Right lung (tissue), 5 donors: Measurements from ENCODE around the gene ITGB7. TPM values are rescaled to one million over a fixed set of nuclear protein-coding genes. Genes with fewer than 3 reads are reported as not detected.
A peak's percentile ranks its signal among the peaks of the same experiment; 100 is the strongest.

ENCODE experiments used
- DNase-seq, 2 donors: peaks; one replicate each; pipeline ENCODE4 v3.0.0-alpha.2; 2013
- polyA plus RNA-seq, 5 donors: library from polyadenylated mRNA; unstranded; fragments of 120-200 nt; gene quantifications; one replicate each; pipeline versions ENCODE4 v1.2.1 to v1.2.3, GENCODE V29; 2013; ENCODE audit warnings: inconsistent platforms in 1 of 5, low replicate concordance in 1 of 5; ENCODE audit not compliant: insufficient read length in 5 of 5, insufficient read depth in 1 of 5

Gene ITGB7
- polyA plus RNA-seq, 5 donors = 0.90 to 2.1 (median 1.2) TPM

GRCh38 chr12:53231921-53232645 lies 25.0 kb upstream of the ITGB7 start, which contains the start of gene RARG:
Gene RARG (minus strand): TSS chr12:53232209. CDS start chr12:53227545, 4,664 bp downstream.
- no peak for DNase-seq

GRCh38 chr12:53231671-53231920 lies 24.5 kb upstream of the ITGB7 start:
- no peak for DNase-seq

DNA sequence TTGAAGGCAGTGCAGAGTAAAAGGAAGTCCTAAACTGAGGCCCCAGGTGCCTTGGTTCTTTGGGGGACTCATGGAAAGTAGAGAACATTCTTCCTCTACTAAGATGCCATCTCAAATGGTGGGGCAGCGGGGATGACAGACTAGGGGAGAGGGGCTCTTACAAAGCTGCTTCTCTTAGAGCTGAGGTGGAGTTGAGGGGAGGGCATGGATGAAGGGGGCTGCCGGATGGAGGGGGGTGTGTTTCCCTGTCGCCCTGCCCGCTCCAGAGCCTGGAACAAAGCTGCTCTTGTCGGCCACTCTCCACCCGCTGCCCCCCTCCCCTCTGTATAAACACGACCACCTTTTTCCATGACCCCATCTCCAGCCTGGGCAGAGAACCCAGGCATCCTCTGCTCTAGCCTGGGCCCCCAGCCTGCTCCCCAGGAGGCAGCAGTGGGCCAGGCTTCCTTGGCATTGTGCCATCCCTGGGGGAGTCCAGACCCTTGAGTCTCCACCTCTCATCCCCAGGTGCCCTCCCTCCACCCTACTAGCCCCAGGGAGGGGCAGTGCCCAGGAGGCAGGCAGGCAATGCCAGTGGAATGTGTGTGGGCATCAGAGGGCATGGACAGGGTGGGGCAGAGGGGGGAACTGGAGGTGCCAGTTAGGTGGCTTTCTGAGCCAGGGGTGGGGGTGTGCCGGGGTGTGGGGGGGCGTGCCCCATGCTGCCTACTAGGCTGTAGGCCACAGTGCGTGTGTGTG lies 23.2 kb upstream of the ITGB7 start:
- peak in 1 of 2 donors; percentile 68 for DNase-seq

- no peak for DNase-seq
These were observed 22.4 kb upstream of the ITGB7 start for GRCh38 chr12:53229454-53229853.

DNA sequence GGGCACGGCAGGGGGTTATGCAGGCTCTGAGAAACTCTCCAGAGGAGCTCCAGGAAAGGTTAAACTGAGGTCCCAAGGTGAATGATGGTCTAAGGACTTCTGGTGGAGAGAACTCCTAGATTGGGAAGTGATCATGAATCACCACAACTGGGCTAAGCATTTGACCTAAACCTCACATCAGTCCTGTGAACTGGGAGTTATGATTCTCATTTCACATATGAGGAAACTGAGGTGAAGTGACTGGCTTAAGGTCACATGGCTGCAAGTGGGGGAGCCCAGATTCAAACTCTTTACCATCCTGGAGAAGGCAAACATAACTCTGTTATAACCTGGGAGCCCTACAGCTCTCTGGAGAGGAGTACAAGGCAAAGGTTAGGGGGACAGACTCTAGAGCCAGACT lies 20.8 kb upstream of the ITGB7 start:
- DNase-seq = no peak

DNA sequence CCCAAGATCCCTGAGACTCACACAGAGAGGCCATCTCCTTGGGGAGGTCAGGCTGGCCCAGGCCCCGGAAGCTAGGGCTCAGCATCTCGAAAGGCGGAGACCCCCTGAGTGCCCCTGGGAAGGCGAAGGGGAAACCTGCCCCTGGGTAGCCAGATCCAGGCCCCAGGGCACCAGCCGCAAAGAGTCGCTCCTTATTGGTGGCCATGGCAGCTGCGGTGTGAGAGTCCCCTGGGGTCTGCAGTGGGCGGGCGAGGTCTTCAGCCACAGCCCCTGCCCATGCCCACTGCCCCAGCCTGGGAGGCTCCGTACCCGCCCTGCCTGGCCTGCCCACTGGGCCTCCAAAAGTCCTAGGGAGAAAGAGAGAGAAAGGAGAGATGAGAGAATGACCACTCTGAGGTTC lies 20.3 kb upstream of the ITGB7 start:
- DNase-seq = no peak

DNA sequence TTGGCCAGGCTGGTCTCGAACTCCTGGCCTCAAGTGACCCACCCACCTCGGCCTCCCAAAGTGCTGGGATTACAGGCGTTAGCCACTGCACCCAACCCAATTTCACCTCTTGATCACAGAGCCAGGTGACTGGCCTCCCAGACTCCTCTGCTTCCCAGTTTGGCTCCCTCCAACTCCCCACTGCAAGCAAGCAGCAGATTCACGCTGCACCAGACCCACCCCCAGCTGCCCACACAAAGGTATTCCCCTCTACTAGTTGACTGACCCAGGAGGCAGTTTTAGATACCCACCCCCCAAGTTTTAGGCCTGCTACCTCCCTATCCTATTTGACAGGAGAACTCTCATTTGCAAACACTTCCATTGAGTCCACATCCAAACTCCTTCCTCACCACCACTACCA lies 19.8 kb upstream of the ITGB7 start:
- no peak for DNase-seq

DNA sequence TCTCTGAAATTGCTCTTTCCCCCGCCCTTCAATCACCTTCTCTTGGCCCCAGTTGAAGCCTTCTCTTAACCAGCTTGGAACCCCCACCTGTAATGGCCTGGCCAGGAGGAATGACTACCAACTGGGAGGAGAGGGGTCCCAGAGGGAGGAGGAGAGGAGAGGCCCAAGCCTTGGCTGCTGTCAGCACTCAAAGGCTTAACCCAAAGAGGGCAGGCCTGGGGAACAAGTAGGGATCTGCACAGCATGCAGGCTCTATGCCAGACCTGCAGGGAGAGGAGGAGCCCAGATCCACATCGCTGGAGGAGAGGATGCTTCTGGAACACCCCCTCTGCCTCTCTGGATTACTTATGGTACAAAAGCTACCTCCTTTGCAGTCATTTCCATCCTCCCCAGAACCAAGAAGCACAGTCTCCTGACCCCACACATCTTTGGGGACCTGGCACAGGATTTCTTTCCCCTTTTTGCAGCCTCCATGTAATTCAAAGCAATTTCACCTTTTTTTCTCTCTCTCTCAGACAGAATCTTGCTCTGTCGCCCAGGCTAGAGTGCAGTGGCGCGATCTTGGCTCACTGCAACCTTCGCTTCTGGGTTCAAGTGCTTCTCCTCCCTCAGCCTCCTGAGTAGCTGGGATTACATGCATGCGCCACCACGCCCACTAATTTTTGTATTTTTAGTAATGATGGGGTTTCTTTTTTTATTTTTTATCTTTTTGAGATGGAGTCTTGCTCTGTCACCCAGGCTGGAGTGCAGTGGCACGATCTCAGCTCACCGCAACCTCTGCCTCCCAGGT lies 18.8 kb upstream of the ITGB7 start:
- DNase-seq = no peak

- no peak for DNase-seq
These were observed 18.0 kb upstream of the ITGB7 start for GRCh38 chr12:53224897-53225634.

GRCh38 chr12:53224061-53224896 lies 17.2 kb upstream of the ITGB7 start:
- no peak for DNase-seq

DNA sequence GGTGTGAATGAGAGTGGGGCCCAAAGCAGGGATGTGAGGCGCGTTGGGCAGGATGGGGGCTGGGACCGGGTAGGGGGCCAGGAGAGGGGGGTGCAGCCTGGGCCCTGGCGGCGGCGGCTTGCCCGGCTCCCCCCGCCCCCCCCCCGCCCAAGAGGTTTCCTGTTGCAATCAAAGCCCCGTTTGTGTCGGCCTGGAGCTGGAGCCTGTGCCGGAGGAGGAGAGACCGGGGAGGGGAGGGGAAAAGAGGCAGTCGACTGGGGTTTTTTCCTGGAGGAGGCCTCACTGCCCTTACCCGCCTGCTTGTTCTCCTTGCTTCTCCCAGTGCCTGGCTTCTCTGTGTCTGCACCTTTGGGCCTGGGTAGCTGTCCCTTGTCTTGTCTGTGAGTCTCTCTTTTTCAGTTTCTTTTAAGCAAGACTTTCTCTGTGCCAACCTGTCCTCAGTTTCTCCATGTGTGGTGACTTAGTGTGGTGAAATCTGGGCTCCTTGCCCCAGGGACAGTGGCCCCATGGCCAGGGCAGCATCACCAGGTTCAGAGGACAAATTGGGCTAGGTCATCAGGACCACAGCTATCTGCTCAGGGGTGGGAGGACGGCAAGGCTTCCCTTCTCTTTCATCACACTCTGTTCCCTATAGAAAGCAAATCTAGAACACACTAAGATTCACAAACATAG lies 16.5 kb upstream of the ITGB7 start:
- DNase-seq = peak in 1 of 2 donors; percentile 65

- no peak for DNase-seq
These were observed 15.8 kb upstream of the ITGB7 start for GRCh38 chr12:53222806-53223261.

GRCh38 chr12:53222170-53222721 lies 15.2 kb upstream of the ITGB7 start:
- DNase-seq = no peak

DNA sequence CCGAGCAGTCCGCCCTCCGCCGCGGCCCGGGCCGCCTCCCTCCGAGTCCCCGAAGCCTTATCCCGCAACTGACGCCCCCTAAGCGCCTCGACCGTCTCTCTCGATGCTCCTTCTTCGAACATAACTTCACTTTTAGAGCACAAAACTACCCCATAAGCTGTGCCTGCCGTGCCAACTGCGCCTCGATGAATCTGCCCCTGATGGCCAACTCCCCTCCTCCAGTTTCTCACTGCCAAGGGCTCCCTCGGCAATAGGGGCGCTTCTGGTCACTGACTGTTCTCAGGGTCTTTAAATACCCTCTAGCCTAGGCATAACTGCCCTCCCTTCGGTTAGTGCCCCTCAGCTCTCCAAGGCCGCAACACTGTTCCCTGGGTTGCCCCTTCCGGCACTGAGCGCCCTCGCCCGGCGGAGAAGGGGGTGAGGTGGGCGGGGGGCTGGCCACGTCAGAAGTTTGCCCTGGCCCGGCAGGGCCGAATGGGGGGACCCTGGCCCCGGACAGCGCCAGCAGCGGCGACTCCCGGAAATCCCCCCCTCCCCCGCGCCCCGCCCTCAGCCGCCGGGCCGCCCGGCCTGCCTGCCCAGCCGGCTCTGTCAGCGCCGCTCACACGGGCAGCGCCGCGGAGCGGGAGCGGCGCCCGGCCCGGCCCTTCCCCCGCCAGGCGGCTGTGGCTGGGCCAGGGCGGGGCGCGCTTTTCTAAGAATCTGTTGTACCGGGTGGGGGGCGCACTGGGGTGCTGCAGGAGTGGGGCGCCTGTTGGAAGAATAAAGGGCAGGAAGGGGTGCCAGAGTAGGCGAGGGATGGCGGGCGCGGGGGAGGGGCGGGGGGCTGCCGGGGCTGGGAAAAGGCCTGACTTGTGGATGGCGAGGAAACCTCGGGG lies 14.4 kb upstream of the ITGB7 start:
- peak; percentile 85 to 86 for DNase-seq

DNA sequence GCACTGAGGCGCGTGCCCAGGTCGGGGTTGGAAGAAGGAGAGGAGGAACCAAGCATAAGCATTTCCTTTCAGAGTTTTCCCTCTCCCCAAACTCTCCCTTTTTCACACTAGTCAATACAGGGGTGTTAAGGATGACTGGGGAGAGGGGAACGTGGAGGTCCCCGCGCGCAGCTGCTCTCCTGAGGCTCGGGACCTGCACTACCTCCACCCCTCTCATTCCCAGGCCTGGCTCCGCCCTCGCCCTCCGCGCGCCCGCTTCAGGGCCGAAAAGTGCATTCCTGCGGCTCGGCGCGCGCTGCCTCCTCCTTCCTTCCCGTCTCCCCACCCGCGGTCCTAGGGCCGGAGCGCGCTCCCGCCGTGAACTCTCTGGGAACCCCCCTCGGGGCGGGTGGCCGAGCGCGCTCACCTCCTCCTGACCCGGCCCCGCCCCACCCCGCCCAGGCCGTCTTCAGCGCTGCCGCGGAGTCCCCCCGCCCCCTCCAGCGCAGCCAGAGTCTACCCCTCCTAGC lies 13.7 kb upstream of the ITGB7 start:
- peak; percentile 93 to 96 for DNase-seq

GRCh38 chr12:53219956-53220693 lies 13.1 kb upstream of the ITGB7 start:
- peak in 1 of 2 donors; percentile 76 for DNase-seq

DNA sequence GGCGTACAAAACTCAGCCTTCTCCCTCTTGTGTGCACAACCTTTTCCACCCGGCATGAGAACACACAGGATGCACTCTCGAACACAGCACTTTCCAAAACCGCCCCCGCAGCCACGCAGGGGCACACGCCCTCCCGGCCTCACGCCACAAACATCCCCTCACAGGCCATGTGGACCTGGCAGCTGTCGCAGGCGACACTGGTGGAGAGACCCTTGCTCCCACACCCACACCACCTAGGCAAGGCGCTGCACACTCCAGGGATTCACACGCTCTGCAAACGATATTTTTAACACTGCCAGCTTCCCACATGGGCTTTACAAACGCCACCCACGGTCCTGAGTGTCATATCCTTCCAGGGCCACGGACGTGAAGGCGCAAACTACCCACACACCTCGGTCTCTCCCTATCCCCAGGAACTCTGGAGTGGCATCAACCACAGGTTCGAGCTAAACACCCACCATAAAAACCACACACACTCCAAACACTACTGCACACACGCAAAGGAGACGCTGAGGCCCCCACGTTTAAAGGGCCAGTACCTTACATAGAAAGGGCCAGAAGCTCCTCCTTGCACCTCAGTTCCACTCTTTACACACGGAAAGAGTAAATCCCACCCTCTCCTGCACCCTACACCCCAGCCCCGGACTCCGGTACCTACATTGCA lies 12.4 kb upstream of the ITGB7 start:
- no peak for DNase-seq
